MM.1S (cell line): ENCODE measurements around the gene MARK3.

Source experiments
- EZH2 ChIP-seq: fragments of 300-600 bp; sonication (generic); optimal IDR thresholded peaks from 2 replicates; pipeline ENCODE3; 2017; ENCODE audit warnings: low read depth, mild to moderate bottlenecking, antibody characterized with exemption, low read length, mixed read lengths
- EZH2phosphoT487 ChIP-seq: fragments of 300-600 bp; sonication (generic); IDR thresholded peaks from 2 replicates; pipeline ENCODE4 v1.6.1; 2018; ENCODE audit warnings: antibody characterized with exemption, low read length
- TF ChIP-seq, protein P1 (sequence below): fragments of 300-600 bp; sonication (generic); IDR thresholded peaks from 2 replicates; pipeline ENCODE4 v1.5.1; 2016; ENCODE audit warnings: antibody characterized with exemption, low read length, mixed read lengths

DNA sequence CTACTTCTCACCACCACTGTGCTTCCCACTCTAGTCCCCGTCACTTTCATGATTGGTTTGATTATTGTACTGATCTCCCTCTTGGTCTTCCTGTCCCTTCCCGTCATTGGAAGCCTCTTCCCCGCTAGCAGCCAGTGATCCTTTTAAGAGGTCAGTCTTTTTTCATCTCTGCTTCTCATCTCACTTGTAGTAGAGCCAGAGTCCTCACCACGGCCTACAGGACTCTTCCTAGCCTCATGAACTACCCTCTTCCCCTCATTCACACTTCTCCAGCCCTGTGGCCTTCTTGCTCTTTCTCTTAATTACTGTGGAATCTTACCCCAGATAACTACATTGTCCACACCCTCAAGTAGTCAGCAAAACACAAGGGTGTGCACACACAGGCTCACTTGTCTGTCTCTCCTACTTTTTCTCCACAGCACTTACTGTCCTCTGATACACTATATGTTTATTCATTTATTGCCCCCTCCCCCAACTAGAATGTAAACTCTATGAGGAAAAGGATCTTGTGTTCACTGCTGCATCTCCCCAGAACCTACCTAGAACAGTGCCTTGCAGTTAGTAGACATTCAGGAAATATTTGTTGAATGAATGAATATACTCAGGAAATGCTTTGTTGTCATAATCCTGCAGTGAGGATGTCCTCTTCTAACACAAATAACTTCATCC, 71.1 kb downstream of the MARK3 start:
- TF ChIP-seq, protein P1, sequence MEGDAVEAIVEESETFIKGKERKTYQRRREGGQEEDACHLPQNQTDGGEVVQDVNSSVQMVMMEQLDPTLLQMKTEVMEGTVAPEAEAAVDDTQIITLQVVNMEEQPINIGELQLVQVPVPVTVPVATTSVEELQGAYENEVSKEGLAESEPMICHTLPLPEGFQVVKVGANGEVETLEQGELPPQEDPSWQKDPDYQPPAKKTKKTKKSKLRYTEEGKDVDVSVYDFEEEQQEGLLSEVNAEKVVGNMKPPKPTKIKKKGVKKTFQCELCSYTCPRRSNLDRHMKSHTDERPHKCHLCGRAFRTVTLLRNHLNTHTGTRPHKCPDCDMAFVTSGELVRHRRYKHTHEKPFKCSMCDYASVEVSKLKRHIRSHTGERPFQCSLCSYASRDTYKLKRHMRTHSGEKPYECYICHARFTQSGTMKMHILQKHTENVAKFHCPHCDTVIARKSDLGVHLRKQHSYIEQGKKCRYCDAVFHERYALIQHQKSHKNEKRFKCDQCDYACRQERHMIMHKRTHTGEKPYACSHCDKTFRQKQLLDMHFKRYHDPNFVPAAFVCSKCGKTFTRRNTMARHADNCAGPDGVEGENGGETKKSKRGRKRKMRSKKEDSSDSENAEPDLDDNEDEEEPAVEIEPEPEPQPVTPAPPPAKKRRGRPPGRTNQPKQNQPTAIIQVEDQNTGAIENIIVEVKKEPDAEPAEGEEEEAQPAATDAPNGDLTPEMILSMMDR = no peak
- TF ChIP-seq EZH2 = no peak
- TF ChIP-seq EZH2phosphoT487 = no peak
